OCI-LY3 (cell line): Measurements from ENCODE around the gene PHLDB2.

Experiments used
- EZH2phosphoT487 ChIP-seq: fragments of 200-600 bp; shearing (Covaris generic); IDR thresholded peaks from 2 replicates; pipeline ENCODE4 v1.6.1; 2018; ENCODE audit warnings: antibody characterized with exemption, mixed run types, low read depth
- TF ChIP-seq, protein P1 (sequence below): fragments of 200-600, 300-600 bp; sonication (generic); IDR thresholded peaks from 2 replicates; pipeline ENCODE4 v1.5.1; 2014; ENCODE audit warnings: antibody characterized with exemption, low read length, low read depth

DNA sequence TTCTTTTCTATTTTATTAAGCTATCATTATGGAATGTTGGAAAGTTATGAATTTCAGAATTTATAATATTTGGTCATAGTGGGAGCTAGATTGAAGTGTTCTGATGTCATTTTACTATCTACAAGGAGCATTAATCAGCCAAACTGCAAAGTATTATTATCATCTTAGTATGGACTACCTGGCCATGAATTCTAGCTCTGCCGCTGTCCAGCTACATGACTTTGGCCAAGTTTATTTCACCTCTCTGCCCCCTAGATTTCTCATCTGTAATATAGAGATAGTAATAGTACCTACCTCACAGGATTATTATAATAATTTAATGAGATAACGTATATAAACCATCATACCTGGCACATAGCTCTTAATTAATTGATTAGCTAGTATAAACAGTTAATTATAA lies 92.0 kb downstream of the PHLDB2 start:
- TF ChIP-seq, protein P1, sequence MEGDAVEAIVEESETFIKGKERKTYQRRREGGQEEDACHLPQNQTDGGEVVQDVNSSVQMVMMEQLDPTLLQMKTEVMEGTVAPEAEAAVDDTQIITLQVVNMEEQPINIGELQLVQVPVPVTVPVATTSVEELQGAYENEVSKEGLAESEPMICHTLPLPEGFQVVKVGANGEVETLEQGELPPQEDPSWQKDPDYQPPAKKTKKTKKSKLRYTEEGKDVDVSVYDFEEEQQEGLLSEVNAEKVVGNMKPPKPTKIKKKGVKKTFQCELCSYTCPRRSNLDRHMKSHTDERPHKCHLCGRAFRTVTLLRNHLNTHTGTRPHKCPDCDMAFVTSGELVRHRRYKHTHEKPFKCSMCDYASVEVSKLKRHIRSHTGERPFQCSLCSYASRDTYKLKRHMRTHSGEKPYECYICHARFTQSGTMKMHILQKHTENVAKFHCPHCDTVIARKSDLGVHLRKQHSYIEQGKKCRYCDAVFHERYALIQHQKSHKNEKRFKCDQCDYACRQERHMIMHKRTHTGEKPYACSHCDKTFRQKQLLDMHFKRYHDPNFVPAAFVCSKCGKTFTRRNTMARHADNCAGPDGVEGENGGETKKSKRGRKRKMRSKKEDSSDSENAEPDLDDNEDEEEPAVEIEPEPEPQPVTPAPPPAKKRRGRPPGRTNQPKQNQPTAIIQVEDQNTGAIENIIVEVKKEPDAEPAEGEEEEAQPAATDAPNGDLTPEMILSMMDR = no peak
- no peak for TF ChIP-seq EZH2phosphoT487
